Measurements from ENCODE around the gene SYNPO2.

Gene SYNPO2

GRCh38 chr4:118942465-118942864, 53.8 kb downstream of the SYNPO2 start:
- H3K4me3 ChIP-seq (ENCODE audit: low read length): no peak overlapping the region
- no peak for DNase-seq (ENCODE audit: low read depth)
- no peak for TF ChIP-seq CTCF (conservative IDR thresholded peaks at IDR 0.05; ENCODE audit: low read depth, low read length)

- no peak for DNase-seq (ENCODE audit: low read depth)
- TF ChIP-seq CTCF (conservative IDR thresholded peaks at IDR 0.05; ENCODE audit: low read depth, low read length): no peak
- H3K4me3 ChIP-seq (ENCODE audit: low read length): no peak overlapping the region
Observed at GRCh38 chr4:118947095-118947494, 58.4 kb downstream of the SYNPO2 start.

- TF ChIP-seq CTCF (conservative IDR thresholded peaks at IDR 0.05; ENCODE audit: low read depth, low read length): no peak
- H3K4me3 ChIP-seq (ENCODE audit: low read length): no peak overlapping the region
- DNase-seq (ENCODE audit: low read depth): no peak
Observed at GRCh38 chr4:118948545-118949144, 60.0 kb downstream of the SYNPO2 start.

GRCh38 chr4:118950224-118950623, 61.6 kb downstream of the SYNPO2 start:
- DNase-seq (ENCODE audit: low read depth): no peak
- TF ChIP-seq CTCF (conservative IDR thresholded peaks at IDR 0.05; ENCODE audit: low read depth, low read length): no peak
- H3K4me3 ChIP-seq (ENCODE audit: low read length): no peak overlapping the region

- H3K4me3 ChIP-seq (ENCODE audit: low read length): no peak overlapping the region
- no peak for TF ChIP-seq CTCF (conservative IDR thresholded peaks at IDR 0.05; ENCODE audit: low read depth, low read length)
- DNase-seq (ENCODE audit: low read depth): no peak
Observed at GRCh38 chr4:118950929-118951570, 62.4 kb downstream of the SYNPO2 start.

GRCh38 chr4:118953276-118953675, 64.6 kb downstream of the SYNPO2 start:
- DNase-seq (ENCODE audit: low read depth): no peak
- no peak overlapping the region for H3K4me3 ChIP-seq (ENCODE audit: low read length)
- no peak for TF ChIP-seq CTCF (conservative IDR thresholded peaks at IDR 0.05; ENCODE audit: low read depth, low read length)

GRCh38 chr4:118954246-118954645, 65.6 kb downstream of the SYNPO2 start:
- TF ChIP-seq CTCF (conservative IDR thresholded peaks at IDR 0.05; ENCODE audit: low read depth, low read length): peak; percentile 59
- DNase-seq (ENCODE audit: low read depth): no peak
- H3K4me3 ChIP-seq (ENCODE audit: low read length): no peak overlapping the region
